AG09309 (cell line): ENCODE measurements around the gene RHOBTB3.

Experiments used
- DNase-seq: peaks from one replicate; pipeline ENCODE4 v3.0.0-alpha.2; 2010; ENCODE audit warnings: low read depth
- H3K4me3 ChIP-seq: 2 replicates; pipeline ENCODE4 v1.5.1; 2011; ENCODE audit warnings: mild to moderate bottlenecking, low read depth, low read length, moderate library complexity; ENCODE audit not compliant: control insufficient read depth
- TF ChIP-seq, protein P1 (sequence below): IDR thresholded peaks from 2 replicates; pipeline ENCODE4 v1.5.1; 2011; ENCODE audit warnings: mild to moderate bottlenecking, low read depth, low read length, inconsistent platforms; ENCODE audit not compliant: insufficient read depth, control insufficient read depth; ENCODE audit errors: missing control alignments

RHOBTB3 gene

GRCh38 chr5:95759005-95759404, 27.9 kb downstream of the RHOBTB3 start:
- no peak overlapping the region for H3K4me3 ChIP-seq
- TF ChIP-seq, protein P1, sequence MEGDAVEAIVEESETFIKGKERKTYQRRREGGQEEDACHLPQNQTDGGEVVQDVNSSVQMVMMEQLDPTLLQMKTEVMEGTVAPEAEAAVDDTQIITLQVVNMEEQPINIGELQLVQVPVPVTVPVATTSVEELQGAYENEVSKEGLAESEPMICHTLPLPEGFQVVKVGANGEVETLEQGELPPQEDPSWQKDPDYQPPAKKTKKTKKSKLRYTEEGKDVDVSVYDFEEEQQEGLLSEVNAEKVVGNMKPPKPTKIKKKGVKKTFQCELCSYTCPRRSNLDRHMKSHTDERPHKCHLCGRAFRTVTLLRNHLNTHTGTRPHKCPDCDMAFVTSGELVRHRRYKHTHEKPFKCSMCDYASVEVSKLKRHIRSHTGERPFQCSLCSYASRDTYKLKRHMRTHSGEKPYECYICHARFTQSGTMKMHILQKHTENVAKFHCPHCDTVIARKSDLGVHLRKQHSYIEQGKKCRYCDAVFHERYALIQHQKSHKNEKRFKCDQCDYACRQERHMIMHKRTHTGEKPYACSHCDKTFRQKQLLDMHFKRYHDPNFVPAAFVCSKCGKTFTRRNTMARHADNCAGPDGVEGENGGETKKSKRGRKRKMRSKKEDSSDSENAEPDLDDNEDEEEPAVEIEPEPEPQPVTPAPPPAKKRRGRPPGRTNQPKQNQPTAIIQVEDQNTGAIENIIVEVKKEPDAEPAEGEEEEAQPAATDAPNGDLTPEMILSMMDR, result no peak
- DNase-seq, result no peak

DNA sequence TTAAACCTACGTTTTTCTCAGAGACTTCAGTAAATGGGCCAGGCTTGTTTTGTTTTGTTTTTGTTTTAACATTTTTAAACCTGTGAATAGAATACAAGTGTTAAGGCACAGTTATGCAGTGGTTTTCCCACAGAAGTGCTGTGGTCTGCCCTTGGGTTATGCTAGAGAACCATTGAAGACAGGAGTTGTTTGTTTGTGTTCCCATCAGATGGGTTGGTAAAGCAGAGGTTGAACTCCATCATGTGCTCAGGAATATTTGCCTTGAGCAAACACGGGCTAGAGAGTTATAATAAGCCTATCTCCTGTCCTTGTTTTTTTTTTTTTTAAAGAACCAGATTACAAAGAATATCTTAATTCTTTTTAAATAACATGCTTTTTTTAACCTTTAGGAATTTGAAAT, 28.5 kb downstream of the RHOBTB3 start:
- TF ChIP-seq, protein P1, result no peak
- no peak for DNase-seq
- no peak overlapping the region for H3K4me3 ChIP-seq

- H3K4me3 ChIP-seq, result no peak overlapping the region
Measured at GRCh38 chr5:95760273-95761191, 29.4 kb downstream of the RHOBTB3 start.

DNA sequence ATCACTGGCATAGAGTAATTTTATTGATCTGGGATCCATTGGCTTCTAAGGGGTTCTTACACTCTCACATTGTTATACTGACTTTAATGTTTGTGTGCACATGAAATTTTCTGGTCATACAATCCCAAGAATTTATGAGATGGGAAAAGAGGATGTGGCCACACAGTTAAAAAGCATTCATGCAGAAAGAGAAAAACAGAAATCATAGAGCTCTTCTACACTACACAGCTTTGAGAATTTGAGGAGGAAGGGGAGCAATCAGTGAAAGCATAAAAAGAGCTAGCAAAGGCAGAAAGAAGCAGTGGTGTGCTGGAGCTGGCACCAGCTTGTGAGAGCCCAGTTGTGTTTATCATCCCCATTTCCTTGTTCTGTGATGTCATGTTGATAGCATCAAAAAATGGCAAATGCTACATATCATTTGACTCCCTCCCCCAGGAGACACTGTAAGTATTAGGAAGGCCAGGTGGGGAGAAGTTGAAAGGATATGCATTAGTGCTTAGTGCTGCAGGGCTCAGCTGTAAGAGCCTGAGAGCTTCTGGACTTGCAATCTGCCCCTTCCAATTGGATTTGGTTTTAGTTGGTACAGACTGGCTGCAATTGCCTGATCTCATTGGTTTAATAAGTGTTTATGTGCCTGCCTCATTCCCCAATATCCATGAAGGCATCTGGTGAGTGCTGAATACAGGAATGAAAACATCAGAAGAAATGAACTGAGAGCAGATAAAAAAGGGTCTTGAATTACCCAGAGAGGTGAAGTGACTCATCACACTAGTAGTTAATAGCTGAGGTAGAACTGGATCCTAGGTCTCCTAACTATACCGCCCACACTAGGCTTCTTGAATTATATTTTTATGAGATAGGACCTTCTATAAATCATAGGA, 30.9 kb downstream of the RHOBTB3 start:
- TF ChIP-seq, protein P1, result no peak
- DNase-seq, result peak; percentile 87
- H3K4me3 ChIP-seq, result no peak overlapping the region

More at GRCh38 chr5:95760273-95761191, 29.4 kb downstream of the RHOBTB3 start:
- TF ChIP-seq, protein P1, result no peak
- DNase-seq, result peak; percentile 93

DNA sequence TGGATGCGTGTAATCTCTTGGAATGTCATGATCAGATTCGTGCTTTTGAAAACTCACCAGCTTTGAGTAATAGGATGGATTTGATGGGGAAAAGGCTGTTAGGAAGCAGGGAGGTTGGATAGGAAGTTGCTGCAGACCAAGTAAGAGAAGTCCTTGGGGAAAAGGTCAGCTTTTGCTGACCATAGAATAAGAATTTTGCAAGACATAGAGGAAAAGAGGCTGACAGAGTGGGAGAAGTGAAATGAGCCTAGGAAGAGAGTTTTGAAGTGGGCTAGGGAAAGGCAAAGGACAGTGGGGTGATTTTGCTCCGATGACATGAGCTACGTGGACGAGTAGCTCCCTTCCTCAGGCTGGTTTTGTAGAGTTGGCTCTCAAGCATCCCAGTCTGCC, 31.5 kb downstream of the RHOBTB3 start:
- no peak overlapping the region for H3K4me3 ChIP-seq
- TF ChIP-seq, protein P1, result no peak
- DNase-seq, result no peak

GRCh38 chr5:95763941-95764340, 32.8 kb downstream of the RHOBTB3 start:
- TF ChIP-seq, protein P1, result no peak
- H3K4me3 ChIP-seq, result no peak overlapping the region

More at GRCh38 chr5:95763941-95764340, 32.8 kb downstream of the RHOBTB3 start:
- DNase-seq, result no peak
